Astrocyte (in vitro differentiated cells and primary cell): ENCODE results near the gene INVS.

ENCODE experiments used
- EZH2 ChIP-seq: IDR thresholded peaks from 2 replicates; pipeline ENCODE4 v1.6.1; 2012; ENCODE audit warnings: mild to moderate bottlenecking, low read length, inconsistent platforms; ENCODE audit not compliant: insufficient read depth
- TF ChIP-seq, protein P1 (sequence below): IDR thresholded peaks from 2 replicates; pipeline ENCODE4 v1.5.1; 2011; ENCODE audit warnings: low read depth, mild to moderate bottlenecking, inconsistent platforms, low read length, moderate library complexity; ENCODE audit not compliant: insufficient read depth

DNA sequence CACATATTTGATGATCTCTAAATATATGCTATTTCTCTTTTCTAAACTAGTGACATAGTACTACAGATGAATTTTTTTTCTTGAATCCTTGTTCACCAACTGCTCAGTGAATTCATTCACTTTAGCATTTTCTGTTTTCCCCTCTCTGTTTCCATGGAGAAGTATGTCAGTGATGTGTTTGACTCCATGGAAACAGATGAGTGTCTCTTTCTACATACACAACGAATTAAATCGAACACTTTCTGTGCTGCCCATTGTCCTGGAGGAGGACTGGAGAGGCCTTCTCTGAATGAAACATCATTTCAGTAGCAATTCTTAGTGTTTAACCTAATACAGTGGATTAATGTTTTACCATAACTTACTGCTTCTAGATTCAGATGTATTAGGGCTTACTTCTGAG lies 9.5 kb downstream of the INVS start:
- TF ChIP-seq, protein P1, sequence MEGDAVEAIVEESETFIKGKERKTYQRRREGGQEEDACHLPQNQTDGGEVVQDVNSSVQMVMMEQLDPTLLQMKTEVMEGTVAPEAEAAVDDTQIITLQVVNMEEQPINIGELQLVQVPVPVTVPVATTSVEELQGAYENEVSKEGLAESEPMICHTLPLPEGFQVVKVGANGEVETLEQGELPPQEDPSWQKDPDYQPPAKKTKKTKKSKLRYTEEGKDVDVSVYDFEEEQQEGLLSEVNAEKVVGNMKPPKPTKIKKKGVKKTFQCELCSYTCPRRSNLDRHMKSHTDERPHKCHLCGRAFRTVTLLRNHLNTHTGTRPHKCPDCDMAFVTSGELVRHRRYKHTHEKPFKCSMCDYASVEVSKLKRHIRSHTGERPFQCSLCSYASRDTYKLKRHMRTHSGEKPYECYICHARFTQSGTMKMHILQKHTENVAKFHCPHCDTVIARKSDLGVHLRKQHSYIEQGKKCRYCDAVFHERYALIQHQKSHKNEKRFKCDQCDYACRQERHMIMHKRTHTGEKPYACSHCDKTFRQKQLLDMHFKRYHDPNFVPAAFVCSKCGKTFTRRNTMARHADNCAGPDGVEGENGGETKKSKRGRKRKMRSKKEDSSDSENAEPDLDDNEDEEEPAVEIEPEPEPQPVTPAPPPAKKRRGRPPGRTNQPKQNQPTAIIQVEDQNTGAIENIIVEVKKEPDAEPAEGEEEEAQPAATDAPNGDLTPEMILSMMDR, result no peak
- TF ChIP-seq EZH2, result no peak
